Stimulated activated CD8-positive, alpha-beta memory T cell treated with anti-CD3 and anti-CD28 coated beads, Interleukin-15, amount 100 ng/mL, for 1 hour (primary cell): ENCODE results near the gene DIP2B.
"Not testable (repeated sequence)": the region's sequence is repeated elsewhere in the genome, so short reads cannot be mapped to it uniquely, and the experiment has no call there.

Experiments
- DNase-seq: peaks from one replicate; pipeline ENCODE4 v3.0.0-alpha.2; 2020; ENCODE audit warnings: low read depth

DIP2B gene

DNA sequence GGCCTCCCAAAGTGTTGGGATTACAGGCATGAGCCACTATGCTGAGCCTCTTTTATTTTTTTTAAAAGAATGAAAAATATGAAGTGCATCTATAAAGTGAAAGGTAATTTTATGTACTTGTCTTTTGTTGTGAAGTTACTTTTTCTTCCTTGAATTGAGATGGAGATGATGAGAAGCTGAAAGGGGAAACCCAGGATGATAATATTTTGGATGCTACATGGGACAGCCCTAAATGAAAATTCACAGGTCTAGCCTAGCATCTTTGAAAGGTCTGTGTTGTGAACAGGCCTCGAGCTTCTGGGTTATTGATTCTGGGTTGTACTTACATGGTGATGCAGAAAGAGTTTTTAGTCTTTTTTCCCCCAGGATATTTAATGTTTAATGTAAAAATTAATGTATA lies 14.6 kb downstream of the DIP2B start:
- no peak for DNase-seq

DNA sequence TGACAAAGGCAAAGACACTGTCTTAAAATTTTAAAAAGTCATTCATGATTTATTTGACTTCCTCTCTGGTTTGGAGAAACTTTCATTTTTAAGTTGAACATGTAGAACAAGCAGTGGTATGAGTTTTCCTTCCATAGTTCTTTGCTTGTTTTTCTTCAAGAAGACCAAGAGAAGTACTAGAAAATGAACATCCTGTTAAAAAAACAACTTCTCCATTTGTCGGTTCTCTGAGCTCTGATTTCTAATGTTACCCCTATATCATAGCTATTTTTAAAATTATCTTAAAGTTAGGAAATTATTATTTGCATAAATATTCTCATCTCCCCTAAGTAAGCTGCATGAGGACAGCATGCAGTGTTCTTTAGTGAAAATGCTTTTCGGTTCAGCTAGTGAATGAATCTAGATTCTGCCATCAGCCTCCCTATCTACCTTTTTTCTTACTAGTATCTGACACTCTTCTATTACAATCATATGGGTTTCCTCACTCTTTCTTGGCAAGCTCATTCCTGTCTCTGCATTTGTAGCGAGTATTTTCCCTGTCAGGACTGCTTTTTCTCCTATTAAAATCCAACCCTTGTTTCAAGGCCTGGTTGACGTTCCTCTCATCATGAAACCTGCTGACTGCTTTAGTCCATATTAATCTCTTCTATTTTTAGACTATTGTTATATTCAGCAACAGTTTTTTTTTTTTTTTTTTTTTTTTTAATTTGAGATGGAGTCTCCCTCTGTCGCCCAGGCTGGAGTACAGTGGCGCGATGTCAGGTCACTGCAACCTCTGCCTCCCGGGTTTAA lies 15.8 kb downstream of the DIP2B start:
- no peak for DNase-seq

DNA sequence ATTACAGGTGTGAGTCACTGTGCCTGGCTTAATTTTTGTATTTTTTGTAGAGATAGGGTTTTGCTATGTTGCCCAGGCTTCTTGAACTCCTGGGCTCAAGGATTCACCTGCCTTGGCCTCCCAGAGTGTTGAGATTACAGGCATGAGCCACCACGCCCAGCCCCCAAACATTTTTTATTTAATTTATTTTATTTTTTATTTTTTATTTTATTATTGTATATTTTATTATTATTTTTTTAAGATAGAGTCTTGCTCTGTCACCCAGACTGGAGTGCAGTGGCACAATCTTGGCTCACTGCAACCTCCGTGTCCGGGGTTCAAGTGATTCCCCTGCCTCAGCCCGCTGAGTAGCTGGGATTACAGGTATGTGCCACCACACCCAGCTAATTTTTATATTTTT lies 17.0 kb downstream of the DIP2B start:
- not testable (repeated sequence) for DNase-seq

DNA sequence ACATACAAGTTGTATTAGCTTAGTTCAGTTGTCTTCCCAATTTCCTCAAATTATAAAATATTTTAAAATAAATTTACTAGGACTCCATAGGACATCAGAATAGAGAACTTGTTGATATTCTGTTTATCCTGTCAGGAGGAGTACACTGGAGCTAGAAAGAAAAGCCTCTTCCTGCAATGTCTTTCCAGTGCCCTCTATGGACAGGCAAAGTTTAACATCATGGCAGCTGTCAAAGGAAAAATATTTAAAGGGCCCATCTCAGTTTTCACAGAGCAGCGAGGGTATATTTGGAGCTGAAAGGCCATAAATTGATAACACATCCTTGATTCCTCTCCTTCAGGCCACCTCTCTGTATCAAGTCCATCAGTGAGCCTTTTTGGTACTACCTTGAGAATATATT lies 19.0 kb downstream of the DIP2B start:
- no peak for DNase-seq

DNA sequence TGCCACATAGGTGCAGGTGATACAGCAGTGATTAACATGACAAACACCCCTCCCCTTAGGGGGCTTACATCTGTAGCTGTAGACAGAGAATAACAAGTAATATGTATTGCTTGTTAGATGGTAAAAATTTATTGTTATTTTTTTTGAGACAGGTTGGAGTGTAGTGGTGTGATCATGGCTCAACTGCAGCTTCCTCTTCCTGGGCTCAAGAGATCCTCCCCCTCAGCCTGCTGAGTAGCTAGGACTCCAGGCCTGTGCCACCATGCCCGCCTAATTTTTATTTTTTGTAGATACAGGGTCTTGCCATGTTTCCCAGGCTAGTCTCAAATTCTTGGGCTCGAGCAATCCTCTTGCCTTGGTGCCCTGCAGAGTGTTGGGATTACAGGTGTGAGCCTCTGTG lies 19.8 kb downstream of the DIP2B start:
- DNase-seq: no peak

DNA sequence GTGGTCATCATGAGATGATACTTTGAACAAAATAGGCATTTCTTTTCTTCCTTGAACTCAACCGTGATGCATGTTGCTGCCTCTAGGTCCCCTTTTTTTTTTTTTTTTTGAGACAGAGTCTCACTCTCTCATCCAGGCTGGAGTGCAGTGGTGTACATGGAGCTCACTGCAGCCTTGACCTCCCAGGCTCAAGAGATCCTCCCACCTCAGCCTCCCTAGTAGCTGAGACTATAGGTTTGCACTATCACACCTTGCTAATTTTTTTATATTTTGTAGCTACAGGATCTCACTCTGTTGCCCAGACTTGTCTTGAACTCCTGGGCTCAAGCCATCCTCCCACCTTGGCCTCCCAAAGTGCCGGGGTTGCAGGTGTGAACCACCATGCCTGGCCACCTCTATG lies 20.6 kb downstream of the DIP2B start:
- no peak for DNase-seq

DNA sequence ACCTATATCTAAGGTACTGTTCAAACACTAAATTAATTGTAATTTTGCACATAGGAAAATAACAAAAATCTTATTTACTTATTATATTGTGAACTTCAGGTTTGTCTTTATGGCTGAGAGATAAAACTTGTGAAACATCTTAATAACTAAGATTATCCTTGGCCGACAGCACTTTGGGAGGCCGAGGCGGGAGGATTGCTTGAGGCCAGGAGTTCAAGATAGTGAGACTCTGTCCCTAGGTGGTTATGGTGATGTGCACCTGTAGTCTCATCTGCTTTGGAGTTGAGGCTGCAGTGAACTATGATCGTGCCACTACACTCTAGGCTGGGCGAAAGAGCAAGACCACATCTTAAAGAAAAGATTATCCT lies 22.6 kb downstream of the DIP2B start:
- no peak for DNase-seq

DNA sequence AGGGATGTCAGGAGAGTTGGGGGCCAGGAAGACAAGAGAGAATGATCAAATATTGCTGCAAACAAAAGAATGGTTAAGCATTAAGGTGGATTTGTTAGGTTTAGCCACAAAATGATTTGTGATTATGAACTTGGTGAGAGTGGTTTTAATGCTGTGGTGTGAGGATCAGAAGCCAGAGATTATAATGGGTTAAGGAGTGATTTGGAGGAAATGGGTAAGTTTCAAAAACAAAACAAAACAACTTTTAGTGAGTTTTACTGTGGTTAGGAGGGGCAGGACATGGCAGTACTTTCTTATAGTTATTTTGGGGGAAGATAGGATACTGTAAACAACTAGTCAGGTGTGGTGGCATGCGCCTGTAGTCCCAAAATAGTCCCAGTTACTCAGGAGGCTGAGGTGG lies 24.0 kb downstream of the DIP2B start:
- no peak for DNase-seq

DNA sequence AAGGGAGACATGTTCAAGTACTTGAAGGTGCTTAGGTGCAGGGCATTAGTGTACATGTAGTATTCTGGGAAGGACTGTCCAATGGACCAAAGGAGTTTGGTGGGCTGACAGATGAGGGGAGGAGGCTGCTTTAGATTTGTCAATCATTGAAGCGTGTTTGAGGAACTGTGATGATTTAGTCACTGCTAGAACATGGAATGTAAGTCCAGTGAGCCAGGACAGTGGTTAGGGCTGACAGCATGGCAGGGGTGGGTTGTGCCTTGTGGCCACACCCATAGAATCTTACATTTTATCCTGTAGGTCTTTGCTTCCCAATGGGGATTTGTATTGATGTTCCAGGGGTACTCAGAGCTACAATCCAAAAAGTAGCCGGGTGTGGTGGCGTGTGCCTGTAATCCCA lies 24.6 kb downstream of the DIP2B start:
- DNase-seq: no peak

DNA sequence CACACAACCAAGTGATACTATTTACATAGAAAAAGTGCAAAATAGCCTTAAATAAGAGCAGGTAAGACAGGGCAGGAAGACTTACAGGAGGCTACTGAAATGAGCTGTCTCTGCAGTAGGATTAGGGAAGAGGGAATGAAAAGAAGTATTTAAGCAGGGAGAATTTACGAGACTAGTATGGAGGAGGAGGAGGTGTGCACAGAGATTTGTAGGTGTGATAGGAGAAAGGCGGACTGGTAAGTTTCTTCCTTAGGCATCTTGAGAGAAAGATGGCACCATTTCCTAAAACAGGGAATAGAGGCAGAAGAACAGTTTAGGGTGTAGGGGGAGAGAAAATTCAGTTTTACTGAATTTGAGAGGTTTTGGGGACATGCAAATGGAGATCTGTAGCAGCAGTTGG lies 25.7 kb downstream of the DIP2B start:
- DNase-seq: no peak

DNA sequence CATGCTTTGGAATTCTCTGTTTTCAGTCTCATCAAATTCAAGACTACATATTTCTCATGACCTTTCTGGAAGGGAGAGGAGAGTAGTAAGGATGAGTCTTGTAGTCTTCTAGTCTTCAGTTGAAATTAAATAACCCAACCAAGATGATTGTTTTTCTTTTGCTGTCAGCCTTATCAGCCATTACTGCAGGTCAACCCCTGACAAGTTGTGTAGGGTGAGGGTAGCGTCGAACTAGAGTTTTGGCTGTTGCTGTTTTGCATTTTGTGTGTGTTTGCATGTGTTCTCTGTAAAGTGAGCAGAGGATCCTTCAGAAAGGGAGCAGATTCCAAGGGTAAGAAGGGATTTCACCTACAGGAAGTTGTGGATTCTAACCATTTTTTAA lies 28.4 kb downstream of the DIP2B start:
- DNase-seq: no peak

DNA sequence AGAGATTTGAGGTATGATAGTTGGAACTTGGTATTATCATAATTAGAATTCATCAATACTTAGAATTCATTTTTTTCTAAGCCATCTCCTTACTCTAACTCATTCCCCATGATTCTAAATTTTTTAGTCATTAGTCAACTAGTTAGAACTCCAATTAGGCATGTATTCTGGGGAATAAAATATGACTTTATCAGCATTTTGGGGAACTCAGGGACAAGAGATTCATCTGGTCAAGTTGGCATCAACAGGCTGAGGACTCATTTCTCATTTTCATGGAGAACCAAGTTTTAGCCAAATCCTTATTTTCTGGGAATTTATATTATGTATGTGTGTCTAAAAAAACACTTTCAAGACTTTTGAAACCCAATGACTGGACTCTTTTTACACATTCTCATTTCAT lies 29.2 kb downstream of the DIP2B start:
- no peak for DNase-seq

DNA sequence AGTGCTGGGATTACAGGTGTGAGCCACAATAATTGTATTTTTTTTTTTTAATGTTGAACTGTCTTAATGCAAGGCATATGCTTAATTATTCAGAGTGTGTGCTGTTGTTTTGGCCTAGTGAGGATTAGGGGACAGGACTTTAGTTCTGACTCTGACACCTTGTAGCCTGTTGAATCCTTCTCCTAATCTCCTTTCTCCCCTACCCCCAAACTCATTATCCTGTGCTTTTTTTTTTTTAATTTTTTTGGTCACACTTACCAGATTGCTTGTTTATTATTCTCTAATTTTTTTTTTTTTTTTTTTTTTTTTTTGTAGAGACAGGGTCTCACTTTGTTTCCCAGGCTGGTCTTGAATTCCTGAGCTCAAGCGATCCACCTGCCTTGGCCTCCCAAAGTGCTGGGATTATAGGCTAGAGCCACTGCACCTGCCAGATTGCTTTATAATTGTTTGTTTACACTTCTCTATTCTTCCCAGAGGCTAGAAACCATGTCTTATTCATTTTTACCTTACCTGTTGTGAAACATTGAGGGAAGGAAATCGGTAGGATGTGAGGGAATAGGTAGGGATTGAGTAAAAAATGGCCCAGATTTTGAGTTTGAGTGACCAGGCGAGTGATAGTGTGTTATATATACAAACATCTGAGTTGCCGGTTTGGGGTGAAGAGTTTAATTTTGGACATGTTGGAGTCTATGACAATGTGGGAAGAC lies 32.2 kb downstream of the DIP2B start:
- DNase-seq: no peak

DNA sequence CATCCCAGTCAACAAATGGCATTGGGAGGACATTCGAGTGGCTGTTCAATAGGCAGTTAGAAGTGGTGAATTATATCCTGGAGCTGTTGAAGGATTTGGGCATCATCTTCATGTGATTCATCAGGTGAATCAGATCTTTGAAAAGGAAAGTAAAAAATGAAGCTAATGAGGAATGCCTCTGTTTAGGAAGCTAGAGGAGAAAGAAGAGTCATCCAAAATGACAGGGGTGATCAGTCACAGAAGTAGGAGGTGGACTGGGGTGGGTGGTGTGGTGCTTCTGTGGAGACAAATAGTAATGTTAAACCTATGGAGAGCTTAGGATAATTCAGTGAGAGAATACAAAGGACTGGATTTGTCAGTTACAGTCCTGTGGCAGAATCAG lies 32.7 kb downstream of the DIP2B start:
- DNase-seq: no peak

DNA sequence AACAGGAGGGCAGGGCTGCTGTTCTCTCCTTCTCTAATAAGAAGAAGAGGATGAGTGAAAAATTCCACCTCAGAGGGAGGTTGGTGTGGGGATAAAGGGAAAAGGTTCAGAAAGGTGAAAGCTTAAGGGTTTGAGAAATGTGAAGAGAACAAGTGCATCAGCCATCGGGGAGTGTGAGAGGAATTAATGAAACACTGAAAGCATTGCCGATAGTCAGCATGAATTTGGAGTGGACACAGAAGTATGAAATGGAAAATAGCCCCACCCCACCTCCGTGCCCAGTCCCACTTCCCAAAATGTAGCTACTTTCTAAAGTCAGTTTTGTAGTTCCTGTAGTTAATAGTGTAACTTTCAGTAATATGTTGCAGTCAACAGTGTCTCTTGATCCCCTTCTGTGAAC lies 33.4 kb downstream of the DIP2B start:
- DNase-seq: no peak

DNA sequence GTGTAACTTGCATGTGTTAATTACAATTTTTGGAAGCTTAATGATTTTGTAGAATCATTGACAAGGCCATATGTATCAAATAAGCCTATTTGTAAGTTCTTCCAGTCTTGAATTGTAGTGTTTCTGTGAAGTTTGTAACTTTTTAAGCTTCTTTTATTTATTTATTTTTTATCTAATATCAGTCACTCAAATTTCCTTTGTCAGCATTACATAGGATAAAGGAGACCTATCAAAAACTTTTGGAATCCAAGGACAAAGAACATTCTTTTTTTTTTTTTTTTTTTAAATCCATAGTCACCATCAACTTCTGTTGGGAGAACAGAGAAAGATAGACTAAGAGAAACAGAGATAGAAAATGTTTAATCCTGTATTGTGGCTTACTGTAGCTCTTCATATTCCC lies 36.4 kb downstream of the DIP2B start:
- DNase-seq: no peak

DNA sequence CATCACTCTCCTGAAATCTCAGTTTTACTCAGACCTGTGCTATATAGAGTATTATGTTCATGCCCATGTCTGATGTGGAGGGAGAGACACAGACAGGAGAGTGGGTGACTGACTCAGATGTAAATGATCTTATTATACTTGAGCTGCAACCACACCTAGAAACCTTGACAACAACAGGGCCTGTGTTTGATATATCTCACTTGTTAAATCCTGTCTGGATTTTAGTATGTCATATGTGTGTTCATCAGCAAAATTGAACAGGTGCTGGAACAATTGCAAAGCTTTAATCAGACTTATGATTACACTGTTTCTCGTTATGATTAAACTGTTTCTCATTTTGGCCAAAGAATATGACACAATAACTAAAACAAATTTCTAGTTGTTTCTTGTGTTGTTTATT lies 37.7 kb downstream of the DIP2B start:
- no peak for DNase-seq

DNA sequence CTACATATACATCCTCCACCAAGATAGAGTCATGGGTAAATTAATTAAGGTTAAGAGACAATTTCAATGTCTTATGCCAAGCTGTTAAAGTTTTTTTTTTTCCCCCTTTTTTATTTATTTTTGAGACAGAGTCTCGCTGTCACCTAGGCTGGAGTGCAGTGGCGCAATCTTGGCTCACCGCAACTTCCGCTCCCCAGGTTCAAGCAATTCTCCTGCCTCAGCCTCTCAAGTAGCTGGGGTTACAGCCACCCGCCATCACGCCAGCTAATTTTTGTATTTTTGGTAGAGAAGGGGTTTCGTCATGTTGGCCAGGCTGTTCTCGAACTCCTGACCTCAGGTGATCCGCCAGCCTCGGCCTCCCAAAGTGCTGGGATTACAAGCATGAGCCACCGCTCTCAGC lies 38.4 kb downstream of the DIP2B start:
- not testable (repeated sequence) for DNase-seq

DNA sequence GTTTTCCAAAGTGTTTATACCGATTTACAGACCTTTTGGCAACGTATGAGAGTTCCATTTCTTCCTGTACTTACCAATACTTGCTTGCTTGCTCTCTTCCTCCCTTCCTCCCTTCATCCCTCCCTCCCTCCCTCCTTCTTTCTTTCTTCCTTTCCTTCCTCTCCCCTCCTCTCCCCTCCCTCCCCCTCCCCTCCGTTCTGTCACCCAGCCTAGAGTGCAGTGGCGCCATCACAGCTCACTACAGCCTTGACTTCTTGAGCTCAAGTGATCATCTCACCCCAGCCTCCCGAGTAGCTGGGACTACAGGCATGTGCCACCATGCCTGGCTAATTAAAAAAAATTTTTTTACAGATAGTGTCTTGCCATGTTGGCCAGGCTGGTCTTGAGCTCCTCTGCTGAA lies 40.4 kb downstream of the DIP2B start:
- DNase-seq: no peak

DNA sequence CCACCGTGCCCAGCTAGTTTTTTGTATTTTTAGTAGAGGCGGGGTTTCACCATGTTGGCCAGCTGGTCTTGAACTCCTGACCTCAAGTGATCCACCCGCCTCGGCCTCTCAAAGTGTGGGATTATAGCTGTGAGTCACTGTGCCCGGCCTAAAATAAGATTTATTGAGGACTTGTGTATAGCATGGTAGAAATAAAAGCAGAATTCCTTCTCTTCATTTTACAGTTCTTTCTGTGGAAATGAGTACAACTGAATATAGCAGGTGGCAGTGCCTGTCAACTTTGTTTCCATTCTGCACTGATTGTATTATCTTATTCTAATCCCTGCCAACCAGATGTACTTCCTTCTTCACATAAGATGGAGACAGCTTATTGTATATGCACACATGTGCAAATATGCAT lies 41.0 kb downstream of the DIP2B start:
- DNase-seq: no peak

DNA sequence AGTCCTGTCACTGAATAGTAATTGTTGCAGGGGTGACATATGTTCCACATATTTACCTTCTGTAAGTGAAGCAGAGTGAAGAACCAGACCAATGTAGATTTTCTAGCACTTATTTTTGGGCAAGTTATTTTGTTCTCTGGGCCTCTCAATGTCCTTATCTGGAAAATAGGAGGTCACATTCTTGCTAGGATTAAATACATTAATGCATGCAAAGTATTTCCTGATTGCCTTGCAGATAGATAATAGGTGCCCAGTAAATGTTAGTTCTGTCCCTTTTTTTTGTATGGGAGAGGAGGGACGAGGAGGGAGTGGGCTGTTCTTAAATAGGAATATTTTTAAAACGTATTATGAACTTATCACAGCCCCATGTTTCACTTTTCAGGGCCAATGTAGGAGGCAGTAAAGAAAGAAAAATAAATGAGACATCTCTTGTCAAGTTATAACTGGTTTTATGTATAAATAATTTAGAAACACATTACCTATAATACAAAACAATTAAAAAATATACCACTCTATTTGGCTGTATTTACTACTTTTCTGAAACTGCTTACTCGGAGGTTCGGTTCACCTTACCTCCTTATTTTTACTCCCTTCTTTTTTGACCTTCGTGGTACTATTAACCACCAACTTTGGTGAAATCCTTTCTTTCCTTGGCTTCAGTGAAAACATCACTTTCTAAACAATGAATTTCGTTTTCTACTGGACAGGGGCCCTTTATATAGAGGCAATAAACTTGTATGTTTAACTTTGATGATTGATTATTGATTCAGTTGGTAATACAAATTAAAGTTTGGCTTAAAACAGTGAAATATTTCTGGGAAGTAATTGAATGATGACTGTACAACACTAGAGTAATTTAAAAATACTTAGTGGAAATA lies 41.9 kb downstream of the DIP2B start:
- no peak for DNase-seq

DNA sequence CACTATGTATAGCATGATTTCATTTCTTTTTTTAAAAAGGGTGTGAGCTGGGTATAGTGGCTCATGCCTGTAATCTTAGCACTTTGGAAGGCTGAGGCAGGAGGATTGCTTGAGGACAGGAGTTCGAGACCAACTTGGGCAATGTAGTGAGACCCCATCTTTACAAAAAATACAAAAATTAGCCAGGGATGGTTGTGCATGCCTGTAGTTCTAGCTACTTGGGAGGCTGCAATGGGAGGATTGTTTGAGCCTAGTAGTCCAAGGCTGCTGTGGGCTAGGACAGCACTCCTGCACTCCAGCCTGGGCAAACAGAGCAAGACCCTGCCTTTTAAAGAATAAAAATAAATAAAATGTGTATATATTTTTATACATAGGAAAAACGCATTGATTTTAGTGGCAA lies 43.0 kb downstream of the DIP2B start:
- DNase-seq: no peak

DNA sequence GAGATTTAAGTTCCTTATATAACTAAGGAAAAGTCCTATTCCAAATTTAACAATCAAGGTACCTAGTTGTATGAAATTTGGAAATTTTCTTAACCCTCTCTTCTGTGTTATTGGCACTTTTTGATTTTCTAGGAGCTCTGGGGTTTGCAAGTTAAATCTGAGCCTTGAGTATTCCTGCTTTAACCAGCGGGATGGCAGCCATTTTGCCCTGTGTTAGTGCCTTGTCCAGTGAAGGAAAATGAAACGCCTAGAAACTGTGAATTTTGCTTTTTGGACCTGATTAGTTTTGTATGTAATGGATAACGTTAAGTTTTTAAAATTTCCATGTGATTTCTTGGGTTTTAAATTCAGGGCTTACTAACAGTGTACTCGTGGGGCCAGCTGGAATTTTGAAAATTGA lies 45.1 kb downstream of the DIP2B start:
- no peak for DNase-seq
